HCT116 (cell line): Measurements from ENCODE around the gene ZNF577.

Experiments used
- SP1 ChIP-seq: IDR thresholded peaks from 2 replicates; pipeline ENCODE4 v1.6.1; 2012; ENCODE audit warnings: low read depth
- ZNF274 ChIP-seq: fragments of 200-500 bp; sonication (Bioruptor generic); IDR thresholded peaks from 2 replicates; pipeline ENCODE4 v1.6.1; 2014; ENCODE audit warnings: mild to moderate bottlenecking, low read depth, low read length, inconsistent platforms
- TF ChIP-seq, protein P1 (sequence below), 3 experiments: fragments of 200-600 bp in 1 of 3; sonication (generic) in 1 of 3; IDR thresholded peaks in 2 of 3; conservative IDR thresholded peaks in 1 of 3; 2 replicates each; pipeline ENCODE4 v1.5.1; 2012 to 2017; ENCODE audit warnings: low read depth in 2 of 3, low read length in 2 of 3, antibody characterized with exemption in 1 of 3, borderline replicate concordance in 1 of 3, control low read depth in 1 of 3, mild to moderate bottlenecking in 1 of 3, mixed read lengths in 1 of 3, mixed run types in 1 of 3, moderate library complexity in 1 of 3; ENCODE audit not compliant: insufficient read depth in 1 of 3

DNA sequence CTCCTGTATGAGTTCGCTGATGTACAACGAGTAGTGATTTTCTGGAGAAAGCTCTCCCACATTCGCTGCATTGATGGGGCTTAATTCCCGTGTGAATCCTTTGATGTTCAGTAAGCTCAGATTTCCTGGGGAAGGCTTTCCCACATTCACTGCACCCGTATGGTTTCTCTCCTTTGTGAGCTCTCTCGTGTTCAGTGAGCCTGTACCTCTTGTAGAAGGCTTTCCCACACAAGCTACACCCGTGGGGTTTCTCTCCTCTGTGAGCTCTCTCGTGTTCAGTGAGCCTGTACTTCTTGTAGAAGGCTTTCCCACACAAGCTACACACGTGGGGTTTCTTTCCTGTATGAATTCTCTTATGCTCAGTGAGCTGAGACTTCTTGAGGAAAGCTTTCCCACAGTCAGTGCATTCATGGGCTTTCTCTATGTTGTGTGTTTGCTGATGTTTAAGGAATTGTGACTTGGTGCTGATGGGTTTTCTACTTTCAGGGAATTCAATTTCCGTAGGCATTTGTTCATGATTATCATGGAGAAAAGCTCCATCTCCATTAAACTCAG is 3.5 kb upstream of the ZNF577 start:
- TF ChIP-seq, protein P1, sequence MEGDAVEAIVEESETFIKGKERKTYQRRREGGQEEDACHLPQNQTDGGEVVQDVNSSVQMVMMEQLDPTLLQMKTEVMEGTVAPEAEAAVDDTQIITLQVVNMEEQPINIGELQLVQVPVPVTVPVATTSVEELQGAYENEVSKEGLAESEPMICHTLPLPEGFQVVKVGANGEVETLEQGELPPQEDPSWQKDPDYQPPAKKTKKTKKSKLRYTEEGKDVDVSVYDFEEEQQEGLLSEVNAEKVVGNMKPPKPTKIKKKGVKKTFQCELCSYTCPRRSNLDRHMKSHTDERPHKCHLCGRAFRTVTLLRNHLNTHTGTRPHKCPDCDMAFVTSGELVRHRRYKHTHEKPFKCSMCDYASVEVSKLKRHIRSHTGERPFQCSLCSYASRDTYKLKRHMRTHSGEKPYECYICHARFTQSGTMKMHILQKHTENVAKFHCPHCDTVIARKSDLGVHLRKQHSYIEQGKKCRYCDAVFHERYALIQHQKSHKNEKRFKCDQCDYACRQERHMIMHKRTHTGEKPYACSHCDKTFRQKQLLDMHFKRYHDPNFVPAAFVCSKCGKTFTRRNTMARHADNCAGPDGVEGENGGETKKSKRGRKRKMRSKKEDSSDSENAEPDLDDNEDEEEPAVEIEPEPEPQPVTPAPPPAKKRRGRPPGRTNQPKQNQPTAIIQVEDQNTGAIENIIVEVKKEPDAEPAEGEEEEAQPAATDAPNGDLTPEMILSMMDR (IDR thresholded peaks at IDR 0.05 in 2 of 3, conservative IDR thresholded peaks at IDR 0.05 in 1 of 3; ENCODE audit: borderline replicate concordance in 1 of 3, insufficient read depth in 1 of 3, low read depth in 2 of 3, low read length in 2 of 3), result no peak
- no peak for TF ChIP-seq ZNF274
- no peak for TF ChIP-seq SP1
